Endothelial cell of umbilical vein (primary cell): ENCODE results near the gene OVOL1. TPM values are rescaled to one million over a fixed set of nuclear protein-coding genes. Genes with fewer than 3 reads are reported as not detected.

ENCODE experiments used
- BruUV-seq: library from RNA; stranded (reverse); fragments of 400-500 nt; replicated peaks from 2 replicates; lab custom pipeline; 2021; lab: Mats Ljungman, UMichigan
- CTCF ChIA-PET: fragments of 300-600, 350-600 bp; sonication (Branson Sonifier 250); formaldehyde crosslinking; loops from one replicate; lab custom pipeline; 2021; ENCODE audit warnings: antibody characterized with exemption, inconsistent platforms; lab: Charles Lee
- POLR2A ChIA-PET: fragments of 300-600, 350-600 bp; sonication (Branson Sonifier 250); formaldehyde crosslinking; loops from one replicate; lab custom pipeline; 2021; ENCODE audit warnings: antibody characterized with exemption, inconsistent platforms; lab: Charles Lee
- DNase-seq: peaks from one replicate; pipeline ENCODE4 v3.0.0-alpha.2; 2011; ENCODE audit warnings: low read depth, low spot score
- FAIRE-seq: peaks from 2 replicates; lab custom pipeline; 2011; peaks lifted over from hg19 to GRCh38; lab: Jason Lieb, UNC
- H2AFZ ChIP-seq: 2 replicates; pipeline ENCODE4 v1.6.0; 2012; ENCODE audit warnings: low read depth, low read length, control low read depth, inconsistent platforms
- H3K27ac ChIP-seq: 2 replicates; pipeline ENCODE4 v1.5.1; 2011; ENCODE audit warnings: low read depth, mild to moderate bottlenecking, control low read depth, low read length, moderate library complexity; ENCODE audit not compliant: insufficient read depth
- H3K27me3 ChIP-seq, 2 experiments: 2 replicates each; pipeline versions ENCODE4 v1.6.0 to v1.6.1; 2011; ENCODE audit warnings: low read length in 2 of 2, mixed read lengths in 1 of 2; ENCODE audit not compliant: control insufficient read depth in 2 of 2, insufficient read depth in 2 of 2
- H3K36me3 ChIP-seq, 2 experiments: 2 replicates in 1 of 2; 3 replicates in 1 of 2; pipeline ENCODE4 v1.5.1; 2011; ENCODE audit warnings: low read length in 2 of 2, mild to moderate bottlenecking in 1 of 2, moderate library complexity in 1 of 2; ENCODE audit not compliant: control insufficient read depth in 2 of 2, insufficient read depth in 2 of 2; ENCODE audit errors: extremely low read depth in 1 of 2
- H3K4me1 ChIP-seq: 3 replicates; pipeline ENCODE4 v1.5.1; 2011; ENCODE audit warnings: mild to moderate bottlenecking, low read length; ENCODE audit not compliant: control insufficient read depth, insufficient read depth; ENCODE audit errors: extremely low read depth
- H3K4me2 ChIP-seq: 2 replicates; pipeline ENCODE4 v1.6.1; 2011; ENCODE audit warnings: low read length, control low read depth, mixed read lengths; ENCODE audit not compliant: insufficient read depth
- H3K4me3 ChIP-seq, 3 experiments: fragments of 200-600 bp in 1 of 3; sonication (generic), shearing (Covaris generic) in 1 of 3; replicated peaks in 1 of 3; 2 replicates each; pipeline ENCODE4 v1.5.1; 2011 to 2016; ENCODE audit warnings: control low read depth in 3 of 3, low read length in 3 of 3, mild to moderate bottlenecking in 2 of 3, inconsistent platforms in 1 of 3, low read depth in 1 of 3, moderate library complexity in 1 of 3; ENCODE audit not compliant: insufficient read depth in 1 of 3
- H3K79me2 ChIP-seq: 2 replicates; pipeline ENCODE4 v1.6.0; 2012; ENCODE audit warnings: low read length, inconsistent platforms; ENCODE audit not compliant: control insufficient read depth, insufficient read depth
- H3K9ac ChIP-seq: replicated peaks from 2 replicates; pipeline ENCODE3; 2011; ENCODE audit warnings: low read length, control low read depth; ENCODE audit not compliant: insufficient read depth; ENCODE audit errors: extremely low read depth
- H3K9me1 ChIP-seq: replicated peaks from 3 replicates; pipeline ENCODE4 v1.6.0; 2011; ENCODE audit warnings: mild to moderate bottlenecking, low read length; ENCODE audit not compliant: control insufficient read depth, insufficient read depth; ENCODE audit errors: extremely low read depth
- H3K9me3 ChIP-seq: replicated peaks from 2 replicates; pipeline ENCODE4 v1.5.1; 2012; ENCODE audit warnings: low read length, inconsistent platforms; ENCODE audit not compliant: control insufficient read depth, insufficient read depth
- H4K20me1 ChIP-seq: replicated peaks from 2 replicates; pipeline ENCODE3; 2011; ENCODE audit warnings: mild to moderate bottlenecking, low read length; ENCODE audit not compliant: control insufficient read depth, insufficient read depth; ENCODE audit errors: extremely low read depth
- EZH2 ChIP-seq: IDR thresholded peaks from 2 replicates; pipeline ENCODE4 v1.6.1; 2012; ENCODE audit warnings: borderline replicate concordance, low read depth, mild to moderate bottlenecking, moderate library complexity, low read length, inconsistent platforms; ENCODE audit not compliant: severe bottlenecking
- FOS ChIP-seq: IDR thresholded peaks from 2 replicates; pipeline ENCODE4 v1.6.1; 2011; ENCODE audit warnings: mild to moderate bottlenecking, low read length, moderate library complexity, borderline replicate concordance; ENCODE audit not compliant: insufficient read depth
- GATA2 ChIP-seq: IDR thresholded peaks from 2 replicates; pipeline ENCODE4 v1.7.0; 2011; ENCODE audit warnings: low read depth, mild to moderate bottlenecking, moderate library complexity, mixed read lengths, low read length; ENCODE audit not compliant: insufficient read length, insufficient read depth
- JUN ChIP-seq: IDR thresholded peaks from 2 replicates; pipeline ENCODE4 v1.6.1; 2011; ENCODE audit warnings: borderline replicate concordance, low read depth; ENCODE audit not compliant: insufficient read length, insufficient read depth
- MAX ChIP-seq: IDR thresholded peaks from 2 replicates; pipeline ENCODE4 v1.6.1; 2011; ENCODE audit not compliant: insufficient read depth, insufficient read length
- MYC ChIP-seq: IDR thresholded peaks from one replicate; pipeline ENCODE4 v1.6.1; 2011; ENCODE audit warnings: mild to moderate bottlenecking, low read depth, low read length
- POLR2A ChIP-seq: IDR thresholded peaks from 2 replicates; pipeline ENCODE4 v1.6.1; 2012; ENCODE audit warnings: low read depth, mild to moderate bottlenecking, control low read depth, low read length
- POLR2AphosphoS5 ChIP-seq: IDR thresholded peaks from 2 replicates; pipeline ENCODE4 v1.6.1; 2012; ENCODE audit warnings: low read depth, mild to moderate bottlenecking, control low read depth, low read length, moderate library complexity; ENCODE audit not compliant: insufficient read depth
- dilution Hi-C: fragments of 300-500 bp; cut with MboI; formaldehyde crosslinking; loops from one replicate; pipeline ENCODE4 v1.15.0; 2019; ENCODE audit warnings: low sequenced_read_pairs; ENCODE audit not compliant: extremely low pct_ligation_motif_present
- intact Hi-C: fragments of 100-400 bp; cut with micrococcal nuclease; formaldehyde crosslinking; loops from one replicate; pipeline ENCODE4 v1.10.0; 2022
- polyA plus RNA-seq, 4 experiments: library from polyadenylated mRNA; depleted of rRNA in 3 of 4; stranded (reverse) in 3 of 4; unstranded in 1 of 4; fragments of >200 nt; gene quantifications; 2 replicates each; pipeline versions ENCODE4 v1.2.1 to v1.2.3, GENCODE V29; 2011 to 2012; ENCODE audit warnings: missing spikeins in 1 of 4
- total RNA-seq: library from RNA; stranded (reverse); gene quantifications from 2 replicates; pipeline ENCODE4 v1.2.3, GENCODE V29; 2021
- TF ChIP-seq, protein P1 (sequence below), 2 donors: IDR thresholded peaks; 1 replicate in 1 of 2; 2 replicates in 1 of 2; pipeline ENCODE4 v1.5.1; 2011; ENCODE audit warnings: low read length in 2 of 2, mild to moderate bottlenecking in 2 of 2, moderate library complexity in 2 of 2, control low read depth in 1 of 2, inconsistent platforms in 1 of 2, low read depth in 1 of 2; ENCODE audit not compliant: insufficient read depth in 1 of 2; ENCODE audit errors: extremely low read depth in 1 of 2

OVOL1 gene
- total and polyA plus RNA-seq, 2 donors (not counting 3 experiments of a cell fraction or from before 2014, with no cell fraction given) = not detected

DNA sequence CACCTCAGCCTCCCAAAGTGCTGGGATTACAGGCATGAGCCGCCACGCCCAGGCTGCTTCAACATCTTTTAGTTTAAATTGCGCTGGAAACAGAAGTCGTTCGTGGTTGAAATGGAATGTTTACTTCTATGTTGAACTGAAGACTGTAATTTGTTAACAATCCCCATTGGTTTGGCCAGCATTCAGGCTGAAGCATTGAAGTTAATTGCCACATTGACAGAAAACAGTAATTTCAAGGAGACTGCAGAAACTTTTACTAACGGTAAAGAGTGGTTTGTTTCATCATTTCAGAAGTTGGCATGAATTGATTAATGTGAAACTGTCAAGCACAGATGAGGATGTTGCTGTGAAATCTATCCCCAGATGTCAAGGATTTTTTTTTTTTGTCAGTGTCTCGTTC lies 20.3 kb upstream of the OVOL1 start:
- CTCF ChIA-PET = interaction anchor here (0.7 to 2.2 kb wide), 3 partner anchors 10 to 39 kb away, joined by 3 to 11 read pairs (median 6); no protein-coding TSS in a partner anchor
- Histone ChIP-seq H3K4me2 (no peak overlapping the region), H3K9me1 (no peaks in the 10 kb centered on the region), H3K4me3 (no peak overlapping the region), H3K27ac (no peak overlapping the region), H3K9ac (no peak overlapping the region), H4K20me1 (no peaks in the 10 kb centered on the region), H3K27me3 (peaks cover 0 to 3% of the 10 kb centered on the region in 2 experiments), H3K36me3 (no peaks in the 10 kb centered on the region), H2AFZ (no peak overlapping the region), H3K4me1 (no peaks in the 10 kb centered on the region), H3K9me3 (no peaks in the 10 kb centered on the region), H3K79me2 (no peaks in the 10 kb centered on the region)
- POLR2A ChIA-PET = no interaction called here
- FAIRE-seq (no peak), DNase-seq (no peak)
- dilution Hi-C loops (no loop called here), intact Hi-C loops (no loop called here)
- TF ChIP-seq, protein P1, sequence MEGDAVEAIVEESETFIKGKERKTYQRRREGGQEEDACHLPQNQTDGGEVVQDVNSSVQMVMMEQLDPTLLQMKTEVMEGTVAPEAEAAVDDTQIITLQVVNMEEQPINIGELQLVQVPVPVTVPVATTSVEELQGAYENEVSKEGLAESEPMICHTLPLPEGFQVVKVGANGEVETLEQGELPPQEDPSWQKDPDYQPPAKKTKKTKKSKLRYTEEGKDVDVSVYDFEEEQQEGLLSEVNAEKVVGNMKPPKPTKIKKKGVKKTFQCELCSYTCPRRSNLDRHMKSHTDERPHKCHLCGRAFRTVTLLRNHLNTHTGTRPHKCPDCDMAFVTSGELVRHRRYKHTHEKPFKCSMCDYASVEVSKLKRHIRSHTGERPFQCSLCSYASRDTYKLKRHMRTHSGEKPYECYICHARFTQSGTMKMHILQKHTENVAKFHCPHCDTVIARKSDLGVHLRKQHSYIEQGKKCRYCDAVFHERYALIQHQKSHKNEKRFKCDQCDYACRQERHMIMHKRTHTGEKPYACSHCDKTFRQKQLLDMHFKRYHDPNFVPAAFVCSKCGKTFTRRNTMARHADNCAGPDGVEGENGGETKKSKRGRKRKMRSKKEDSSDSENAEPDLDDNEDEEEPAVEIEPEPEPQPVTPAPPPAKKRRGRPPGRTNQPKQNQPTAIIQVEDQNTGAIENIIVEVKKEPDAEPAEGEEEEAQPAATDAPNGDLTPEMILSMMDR (IDR thresholded peaks at IDR 0.05; ENCODE audit: extremely low read depth in 1 of 2, insufficient read depth in 1 of 2, low read depth in 1 of 2, low read length in 2 of 2) = no peak
- TF ChIP-seq JUN (no peak), FOS (no peak), GATA2 (no peak), EZH2 (no peak), MAX (no peak), MYC (no peak), POLR2A (no peak), POLR2AphosphoS5 (no peak)
- BruUV-seq = no TSS peak
